ENCODE results near the gene CHSY1.

CHSY1 gene

GRCh38 chr15:101172501-101173071, 79.3 kb downstream of the CHSY1 start:
- Histone ChIP-seq H3K9me3 (replicated peaks in 1 of 2; ENCODE audit: control insufficient read depth in 2 of 2, insufficient read depth in 1 of 2, low read depth in 1 of 2, low read length in 2 of 2) (peaks cover 0 to 8% of the 10 kb centered on the region in 2 donors), H3K18ac (ENCODE audit: low read length) (no peak overlapping the region), H3K4me3 (ENCODE audit: low read length in 2 of 2) (no peak overlapping the region), H2BK120ac (ENCODE audit: low read depth, low read length) (no peak overlapping the region), H2AK5ac (ENCODE audit: low read depth, low read length) (no peak overlapping the region), H2BK12ac (ENCODE audit: low read length) (no peak overlapping the region), H3K27ac (replicated peaks; ENCODE audit: low read length) (no peak overlapping the region), H2BK15ac (ENCODE audit: low read length) (no peak overlapping the region), H2AFZ (ENCODE audit: low read length) (no peak overlapping the region), H3K14ac (ENCODE audit: low read length) (no peak overlapping the region), H4K8ac (ENCODE audit: low read depth, low read length) (no peak overlapping the region), H3K4ac (ENCODE audit: low read length) (no peak overlapping the region), H3K4me1 (ENCODE audit: control insufficient read depth in 2 of 2, insufficient read depth in 1 of 2, low read depth in 1 of 2, low read length in 2 of 2) (peaks cover 0 to 5% of the 10 kb centered on the region in 2 donors), H3K4me2 (ENCODE audit: insufficient read depth, low read length, poor library complexity, severe bottlenecking) (no peak overlapping the region), H3K9ac (ENCODE audit: low read depth, low read length, poor library complexity) (no peak overlapping the region), H3K27me3 (ENCODE audit: control insufficient read depth in 3 of 3, insufficient read depth in 3 of 3, low read depth in 1 of 3, low read length in 3 of 3) (no peaks in the 10 kb centered on the region), H3K23ac (ENCODE audit: low read depth, low read length, poor library complexity) (no peak overlapping the region), H3K36me3 (replicated peaks in 1 of 2; ENCODE audit: control insufficient read depth in 2 of 2, insufficient read depth in 2 of 2, low read length in 2 of 2) (peaks cover 5 to 41% of the 10 kb centered on the region in 2 donors), H4K91ac (ENCODE audit: low read depth, low read length, poor library complexity) (no peak overlapping the region), H3K79me1 (ENCODE audit: low read depth, low read length) (peaks cover 2% of the 10 kb centered on the region), H2BK5ac (ENCODE audit: low read length) (no peak overlapping the region)
- DNase-seq (ENCODE audit: low spot score), result no peak
- WGBS, 2 donors (ENCODE audit: extremely low coverage in 2 of 2, insufficient read length in 2 of 2, insufficient replicate concordance in 1 of 2), result no CpG with 5 or more reads among the region's 17 CpGs

GRCh38 chr15:101171954-101172353, 79.9 kb downstream of the CHSY1 start:
- Histone ChIP-seq H4K8ac (ENCODE audit: low read depth, low read length) (no peak overlapping the region), H3K9ac (ENCODE audit: low read depth, low read length, poor library complexity) (no peak overlapping the region), H3K27me3 (ENCODE audit: control insufficient read depth in 3 of 3, insufficient read depth in 3 of 3, low read depth in 1 of 3, low read length in 3 of 3) (no peaks in the 10 kb centered on the region), H3K4me1 (ENCODE audit: control insufficient read depth in 2 of 2, insufficient read depth in 1 of 2, low read depth in 1 of 2, low read length in 2 of 2) (peaks cover 0 to 5% of the 10 kb centered on the region in 2 donors), H3K23ac (ENCODE audit: low read depth, low read length, poor library complexity) (no peak overlapping the region), H4K91ac (ENCODE audit: low read depth, low read length, poor library complexity) (no peak overlapping the region), H2AK5ac (ENCODE audit: low read depth, low read length) (no peak overlapping the region), H2BK5ac (ENCODE audit: low read length) (no peak overlapping the region), H2BK12ac (ENCODE audit: low read length) (no peak overlapping the region), H2BK15ac (ENCODE audit: low read length) (no peak overlapping the region), H3K79me1 (ENCODE audit: low read depth, low read length) (peaks cover 2% of the 10 kb centered on the region), H3K4ac (ENCODE audit: low read length) (no peak overlapping the region), H3K4me3 (ENCODE audit: low read length in 2 of 2) (no peak overlapping the region), H3K36me3 (replicated peaks in 1 of 2; ENCODE audit: control insufficient read depth in 2 of 2, insufficient read depth in 2 of 2, low read length in 2 of 2) (peaks cover 4 to 35% of the 10 kb centered on the region in 2 donors), H3K9me3 (replicated peaks in 1 of 2; ENCODE audit: control insufficient read depth in 2 of 2, insufficient read depth in 1 of 2, low read depth in 1 of 2, low read length in 2 of 2) (peaks cover 2 to 3% of the 10 kb centered on the region in 2 donors), H3K4me2 (ENCODE audit: insufficient read depth, low read length, poor library complexity, severe bottlenecking) (no peak overlapping the region), H3K18ac (ENCODE audit: low read length) (no peak overlapping the region), H3K14ac (ENCODE audit: low read length) (no peak overlapping the region), H2AFZ (ENCODE audit: low read length) (no peak overlapping the region), H3K27ac (replicated peaks; ENCODE audit: low read length) (no peak overlapping the region), H2BK120ac (ENCODE audit: low read depth, low read length) (no peak overlapping the region)
- DNase-seq (ENCODE audit: low spot score), result no peak
- no CpG with 5 or more reads among the region's 12 CpGs for WGBS, 2 donors (ENCODE audit: extremely low coverage in 2 of 2, insufficient read length in 2 of 2, insufficient replicate concordance in 1 of 2)

DNA sequence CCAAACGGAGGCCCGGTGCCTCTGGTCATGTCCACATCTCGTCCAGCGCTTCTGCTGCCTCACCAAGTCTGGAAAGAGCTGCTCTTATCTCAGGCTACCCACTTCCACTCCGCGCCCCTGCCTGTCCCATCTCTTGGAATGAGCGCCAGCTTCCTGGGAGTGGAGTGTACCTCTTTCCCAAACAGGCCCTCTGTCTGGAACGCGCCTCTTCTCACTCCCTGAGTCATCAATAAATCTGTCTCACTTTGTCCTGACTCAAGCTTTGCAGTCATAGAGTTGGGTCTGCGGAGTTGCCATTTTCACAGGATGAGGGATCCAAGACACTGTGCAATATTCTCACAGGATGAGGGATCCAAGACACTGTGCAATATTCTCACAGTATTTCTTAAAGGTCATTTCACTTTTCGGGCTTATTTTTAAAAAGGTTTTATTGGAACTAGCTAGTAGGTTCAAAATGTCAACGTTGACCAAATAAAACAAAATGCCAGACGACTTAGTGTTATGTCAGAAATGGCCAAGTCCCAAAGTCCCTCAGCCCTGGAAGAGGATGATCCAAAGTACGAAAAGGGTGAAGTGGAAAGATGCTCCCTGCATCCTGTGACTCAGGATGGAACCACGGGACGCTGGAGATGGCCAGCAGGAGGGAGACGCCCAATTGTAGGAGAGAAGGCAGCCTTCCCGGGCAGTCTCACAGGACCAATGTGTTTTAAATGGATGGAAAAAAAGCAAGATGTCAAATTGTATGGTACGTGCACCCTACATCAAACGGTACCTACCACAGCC, 81.1 kb downstream of the CHSY1 start:
- no peak overlapping the region for H4K91ac ChIP-seq (ENCODE audit: low read depth, low read length, poor library complexity)
- H3K9ac ChIP-seq (ENCODE audit: low read depth, low read length, poor library complexity), result no peak overlapping the region
- no peak overlapping the region for H3K14ac ChIP-seq (ENCODE audit: low read length)
- no peak overlapping the region for H2AFZ ChIP-seq (ENCODE audit: low read length)
- H3K36me3 ChIP-seq (replicated peaks in 1 of 2; ENCODE audit: control insufficient read depth in 2 of 2, insufficient read depth in 2 of 2, low read length in 2 of 2), result peaks cover 4 to 23% of the 10 kb centered on the region in 2 donors
- no peak overlapping the region for H2BK120ac ChIP-seq (ENCODE audit: low read depth, low read length)
- H3K4me3 ChIP-seq (ENCODE audit: low read length in 2 of 2), result no peak overlapping the region
- H2AK5ac ChIP-seq (ENCODE audit: low read depth, low read length), result no peak overlapping the region
- DNase-seq (ENCODE audit: low spot score), result no peak
- peaks cover 4 to 9% of the 10 kb centered on the region in 2 donors for H3K9me3 ChIP-seq (replicated peaks in 1 of 2; ENCODE audit: control insufficient read depth in 2 of 2, insufficient read depth in 1 of 2, low read depth in 1 of 2, low read length in 2 of 2)
- no CpG with 5 or more reads among the region's 20 CpGs for WGBS, 2 donors (ENCODE audit: extremely low coverage in 2 of 2, insufficient read length in 2 of 2, insufficient replicate concordance in 1 of 2)
- no peak overlapping the region for H3K23ac ChIP-seq (ENCODE audit: low read depth, low read length, poor library complexity)
- H3K18ac ChIP-seq (ENCODE audit: low read length), result no peak overlapping the region
- H2BK15ac ChIP-seq (ENCODE audit: low read length), result no peak overlapping the region
- no peak overlapping the region for H3K4ac ChIP-seq (ENCODE audit: low read length)
- no peak overlapping the region for H4K8ac ChIP-seq (ENCODE audit: low read depth, low read length)
- peaks cover 0 to 5% of the 10 kb centered on the region in 2 donors for H3K4me1 ChIP-seq (ENCODE audit: control insufficient read depth in 2 of 2, insufficient read depth in 1 of 2, low read depth in 1 of 2, low read length in 2 of 2)
- no peak overlapping the region for H2BK5ac ChIP-seq (ENCODE audit: low read length)
- H2BK12ac ChIP-seq (ENCODE audit: low read length), result no peak overlapping the region
- no peak overlapping the region for H3K4me2 ChIP-seq (ENCODE audit: insufficient read depth, low read length, poor library complexity, severe bottlenecking)
- H3K27ac ChIP-seq (replicated peaks; ENCODE audit: low read length), result no peak overlapping the region
- H3K79me1 ChIP-seq (ENCODE audit: low read depth, low read length), result peaks cover 2% of the 10 kb centered on the region
- no peaks in the 10 kb centered on the region for H3K27me3 ChIP-seq (ENCODE audit: control insufficient read depth in 3 of 3, insufficient read depth in 3 of 3, low read depth in 1 of 3, low read length in 3 of 3)

DNA sequence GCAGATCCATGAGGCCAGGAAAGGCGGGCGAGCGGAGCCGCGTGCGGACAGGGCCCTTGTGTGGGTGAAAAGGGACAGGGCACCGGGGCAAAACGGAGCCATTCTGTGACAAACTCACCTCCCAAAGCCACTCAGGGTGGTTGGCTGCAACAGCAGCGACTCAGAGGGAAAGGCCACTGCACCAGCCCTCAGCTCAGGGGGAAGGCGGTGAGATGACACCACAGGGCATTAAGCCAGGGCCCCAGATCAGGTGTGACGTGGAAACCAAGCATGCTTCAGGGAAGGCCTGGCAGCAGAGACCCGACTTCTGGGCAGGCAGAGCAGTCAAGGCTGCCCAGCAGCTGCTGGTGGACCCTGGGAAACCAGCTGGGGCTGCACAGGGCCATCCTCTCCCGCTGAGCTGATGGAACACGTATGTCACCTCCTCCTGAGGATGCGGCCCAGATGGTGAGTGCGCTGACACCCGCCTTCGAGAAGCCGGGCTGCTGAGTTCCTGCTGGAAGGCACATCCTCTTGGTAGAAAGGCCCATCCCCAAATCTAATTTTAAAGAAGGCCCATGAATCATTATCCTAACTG, 82.3 kb downstream of the CHSY1 start:
- peaks cover 2% of the 10 kb centered on the region for H3K79me1 ChIP-seq (ENCODE audit: low read depth, low read length)
- H2AK5ac ChIP-seq (ENCODE audit: low read depth, low read length), result no peak overlapping the region
- no peak overlapping the region for H2AFZ ChIP-seq (ENCODE audit: low read length)
- H4K91ac ChIP-seq (ENCODE audit: low read depth, low read length, poor library complexity), result no peak overlapping the region
- H3K4me3 ChIP-seq (ENCODE audit: low read length in 2 of 2), result no peak overlapping the region
- no peak overlapping the region for H4K8ac ChIP-seq (ENCODE audit: low read depth, low read length)
- peak overlapping the region; percentile 63 for H3K14ac ChIP-seq (ENCODE audit: low read length)
- H3K4me1 ChIP-seq (ENCODE audit: control insufficient read depth in 2 of 2, insufficient read depth in 1 of 2, low read depth in 1 of 2, low read length in 2 of 2), result peaks cover 0 to 5% of the 10 kb centered on the region in 2 donors
- H3K27me3 ChIP-seq (ENCODE audit: control insufficient read depth in 3 of 3, insufficient read depth in 3 of 3, low read depth in 1 of 3, low read length in 3 of 3), result no peaks in the 10 kb centered on the region
- no peak overlapping the region for H3K4ac ChIP-seq (ENCODE audit: low read length)
- no peak overlapping the region for H3K23ac ChIP-seq (ENCODE audit: low read depth, low read length, poor library complexity)
- WGBS, 2 donors (ENCODE audit: extremely low coverage in 2 of 2, insufficient read length in 2 of 2, insufficient replicate concordance in 1 of 2), result no CpG with 5 or more reads among the region's 19 CpGs
- H2BK120ac ChIP-seq (ENCODE audit: low read depth, low read length), result no peak overlapping the region
- H3K4me2 ChIP-seq (ENCODE audit: insufficient read depth, low read length, poor library complexity, severe bottlenecking), result no peak overlapping the region
- peak overlapping the region; percentile 55 for H3K9ac ChIP-seq (ENCODE audit: low read depth, low read length, poor library complexity)
- H3K27ac ChIP-seq (replicated peaks; ENCODE audit: low read length), result no peak overlapping the region
- H2BK12ac ChIP-seq (ENCODE audit: low read length), result no peak overlapping the region
- H2BK5ac ChIP-seq (ENCODE audit: low read length), result peak overlapping the region; percentile 41
- H3K9me3 ChIP-seq (replicated peaks in 1 of 2; ENCODE audit: control insufficient read depth in 2 of 2, insufficient read depth in 1 of 2, low read depth in 1 of 2, low read length in 2 of 2), result peaks cover 4 to 9% of the 10 kb centered on the region in 2 donors
- H2BK15ac ChIP-seq (ENCODE audit: low read length), result no peak overlapping the region
- H3K18ac ChIP-seq (ENCODE audit: low read length), result no peak overlapping the region
- peaks cover 4 to 11% of the 10 kb centered on the region in 2 donors for H3K36me3 ChIP-seq (replicated peaks in 1 of 2; ENCODE audit: control insufficient read depth in 2 of 2, insufficient read depth in 2 of 2, low read length in 2 of 2)
- DNase-seq (ENCODE audit: low spot score), result no peak
